Kidney capillary endothelial cell (primary cell): ENCODE data around the gene MAD1L1.

Source experiments
- DNase-seq: peaks from one replicate; pipeline ENCODE4 v3.0.0-alpha.2; 2018; ENCODE audit warnings: low spot score

MAD1L1 gene

GRCh38 chr7:1779445-1779844, 453.3 kb downstream of the MAD1L1 start:
- no peak for DNase-seq

DNA sequence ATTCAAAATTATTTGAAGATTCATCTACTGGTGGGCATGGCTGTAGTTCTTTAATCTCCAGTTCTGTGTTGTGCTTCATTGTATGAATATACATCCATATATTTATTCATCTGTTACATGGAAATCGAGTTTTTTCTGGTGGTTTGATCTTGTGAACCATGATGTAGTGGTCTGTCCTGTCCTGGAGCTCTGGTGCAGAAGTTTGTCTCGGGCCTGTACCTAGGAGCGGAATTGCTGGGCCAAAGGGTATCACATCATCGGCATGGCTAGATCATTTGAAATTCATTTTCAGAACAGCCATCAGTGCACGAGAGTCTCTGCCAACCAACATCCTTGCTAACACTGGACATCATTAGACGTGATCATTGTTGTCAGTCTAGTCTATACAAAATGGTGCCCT, 455.6 kb downstream of the MAD1L1 start:
- DNase-seq = no peak

GRCh38 chr7:1775389-1775788, 457.4 kb downstream of the MAD1L1 start:
- DNase-seq = no peak

GRCh38 chr7:1770331-1770730, 462.4 kb downstream of the MAD1L1 start:
- no peak for DNase-seq

- no peak for DNase-seq
Observed at GRCh38 chr7:1769286-1770200, 463.2 kb downstream of the MAD1L1 start.

DNA sequence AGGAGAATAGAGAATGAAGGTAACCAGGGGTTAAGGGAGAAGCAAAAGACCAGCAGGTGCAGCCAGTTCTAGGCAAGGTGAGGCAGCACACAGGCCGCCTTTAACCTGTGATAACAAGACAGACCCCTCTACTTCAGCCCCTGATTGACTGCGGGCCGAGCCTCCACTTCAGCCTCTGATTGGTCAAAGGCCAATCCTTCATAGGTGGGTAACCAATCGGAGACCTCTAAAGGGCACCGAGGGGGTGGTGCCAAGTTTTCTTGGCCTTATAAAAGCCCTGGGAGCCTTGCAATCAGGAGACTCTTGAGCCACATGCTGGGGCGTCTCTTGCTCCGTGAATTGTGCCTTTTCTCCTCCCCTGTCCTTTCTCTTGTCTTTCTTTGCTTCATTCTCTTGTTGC, 463.9 kb downstream of the MAD1L1 start:
- no peak for DNase-seq

- no peak for DNase-seq
Observed at GRCh38 chr7:1767524-1767923, 465.2 kb downstream of the MAD1L1 start.
